Fibroblast of lung (primary cell): ENCODE measurements around the gene FOXL2. TPM values are rescaled to one million over a fixed set of nuclear protein-coding genes. Genes with fewer than 3 reads are reported as not detected.
A peak's percentile ranks its signal among the peaks of the same experiment; 100 is the strongest.

Source experiments
- DNase-seq, 2 donors: peaks; one replicate each; pipeline versions ENCODE4 v3.0.0 to v3.0.0-alpha.2; 2010; ENCODE audit warnings: low read depth in 2 of 2
- H2AFZ ChIP-seq: 2 replicates; pipeline ENCODE4 v1.5.1; 2012; ENCODE audit warnings: low read length, control low read depth, inconsistent platforms
- H3K27ac ChIP-seq: 2 replicates; pipeline ENCODE4 v1.5.1; 2011; ENCODE audit warnings: low read length, control low read depth; ENCODE audit not compliant: insufficient read depth
- H3K27me3 ChIP-seq: 2 replicates; pipeline ENCODE4 v1.5.1; 2011; ENCODE audit warnings: mild to moderate bottlenecking, low read length; ENCODE audit not compliant: control insufficient read depth, insufficient read depth
- H3K36me3 ChIP-seq: 2 replicates; pipeline ENCODE4 v1.5.1; 2011; ENCODE audit warnings: low read length; ENCODE audit not compliant: control insufficient read depth, insufficient read depth
- H3K4me1 ChIP-seq: 2 replicates; pipeline ENCODE4 v1.5.1; 2011; ENCODE audit warnings: low read length; ENCODE audit not compliant: control insufficient read depth, insufficient read depth; ENCODE audit errors: extremely low read depth
- H3K4me2 ChIP-seq: 2 replicates; pipeline ENCODE4 v1.5.1; 2011; ENCODE audit warnings: low read length, control low read depth; ENCODE audit not compliant: insufficient read depth; ENCODE audit errors: extremely low read depth
- H3K4me3 ChIP-seq, 4 experiments: fragments of 200-600 bp in 1 of 4; sonication (generic) in 1 of 4; replicated peaks in 1 of 4; 2 replicates each; pipeline ENCODE4 v1.5.1; 2011 to 2016; ENCODE audit warnings: low read length in 4 of 4, low read depth in 3 of 4, mild to moderate bottlenecking in 3 of 4, control low read depth in 2 of 4, inconsistent platforms in 1 of 4, mixed read lengths in 1 of 4; ENCODE audit not compliant: insufficient read depth in 1 of 4; ENCODE audit errors: control extremely low read depth in 1 of 4
- H3K79me2 ChIP-seq: 2 replicates; pipeline ENCODE4 v1.5.1; 2012; ENCODE audit warnings: mild to moderate bottlenecking, low read length, inconsistent platforms; ENCODE audit not compliant: control insufficient read depth, insufficient read depth
- H3K9ac ChIP-seq: 2 replicates; pipeline ENCODE4 v1.5.1; 2011; ENCODE audit warnings: mild to moderate bottlenecking, low read length, control low read depth; ENCODE audit not compliant: insufficient read depth
- H3K9me3 ChIP-seq: 2 replicates; pipeline ENCODE4 v1.5.1; 2012; ENCODE audit warnings: low read depth, low read length; ENCODE audit not compliant: control insufficient read depth, insufficient read depth
- H4K20me1 ChIP-seq: 2 replicates; pipeline ENCODE4 v1.5.1; 2011; ENCODE audit warnings: low read length; ENCODE audit not compliant: control insufficient read depth, insufficient read depth; ENCODE audit errors: extremely low read depth
- EZH2 ChIP-seq: IDR thresholded peaks from 2 replicates; pipeline ENCODE4 v1.5.1; 2012; ENCODE audit warnings: low read length, control low read depth, mild to moderate bottlenecking; ENCODE audit errors: missing control alignments
- polyA plus RNA-seq, 2 donors: library from polyadenylated mRNA; depleted of rRNA in 1 of 2; stranded (reverse) in 1 of 2; unstranded in 1 of 2; fragments of >200 nt; gene quantifications; 2 replicates each; pipeline ENCODE4 v1.2.1, GENCODE V29; 2011 to 2012; ENCODE audit warnings: missing spikeins in 1 of 2
- total RNA-seq: library from RNA; depleted of rRNA; stranded (reverse); fragments of >200 nt; gene quantifications from 2 replicates; pipeline ENCODE4 v1.2.1, GENCODE V29; 2014
- TF ChIP-seq, protein P1 (sequence below), 2 donors: IDR thresholded peaks in 1 of 2; conservative IDR thresholded peaks in 1 of 2; 1 replicate in 1 of 2; 2 replicates in 1 of 2; pipeline ENCODE4 v1.5.1; 2011 to 2012; ENCODE audit warnings: low read length in 2 of 2, control low read depth in 1 of 2, inconsistent platforms in 1 of 2, low read depth in 1 of 2, mild to moderate bottlenecking in 1 of 2

Gene FOXL2
- total and polyA plus RNA-seq, 2 donors (not counting 1 experiment from before 2014, with no cell fraction given), result under 0.01 to 0.02 TPM

DNA sequence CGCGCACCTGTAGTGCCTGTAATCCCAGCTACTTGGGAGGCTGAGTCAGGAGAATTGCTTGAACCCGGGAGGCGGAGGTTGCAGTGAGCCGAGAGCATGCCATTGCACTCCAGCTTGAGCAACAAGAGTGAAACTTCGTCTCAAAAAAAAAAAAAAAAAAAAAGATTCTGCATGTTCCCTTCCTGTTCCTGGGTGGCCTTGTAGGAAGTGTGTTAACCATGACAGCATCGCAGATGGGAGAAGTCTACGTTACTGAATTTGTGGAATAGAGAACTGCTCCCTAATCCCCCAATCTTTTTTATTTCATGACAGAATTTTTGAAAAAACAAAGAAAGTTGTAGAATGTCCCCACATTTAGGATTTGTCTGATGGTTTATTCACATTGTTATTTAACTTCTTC, 45.4 kb downstream of the FOXL2 start:
- DNase-seq, result no peak
- Histone ChIP-seq H4K20me1 (no peaks in the 10 kb centered on the region), H3K27ac (no peak overlapping the region), H2AFZ (no peak overlapping the region), H3K79me2 (no peaks in the 10 kb centered on the region), H3K4me3 (no peak overlapping the region), H3K9me3 (no peaks in the 10 kb centered on the region), H3K27me3 (no peaks in the 10 kb centered on the region), H3K36me3 (no peaks in the 10 kb centered on the region), H3K9ac (no peak overlapping the region), H3K4me1 (peaks cover 2% of the 10 kb centered on the region), H3K4me2 (no peak overlapping the region)
- TF ChIP-seq EZH2, result no peak
- TF ChIP-seq, protein P1, sequence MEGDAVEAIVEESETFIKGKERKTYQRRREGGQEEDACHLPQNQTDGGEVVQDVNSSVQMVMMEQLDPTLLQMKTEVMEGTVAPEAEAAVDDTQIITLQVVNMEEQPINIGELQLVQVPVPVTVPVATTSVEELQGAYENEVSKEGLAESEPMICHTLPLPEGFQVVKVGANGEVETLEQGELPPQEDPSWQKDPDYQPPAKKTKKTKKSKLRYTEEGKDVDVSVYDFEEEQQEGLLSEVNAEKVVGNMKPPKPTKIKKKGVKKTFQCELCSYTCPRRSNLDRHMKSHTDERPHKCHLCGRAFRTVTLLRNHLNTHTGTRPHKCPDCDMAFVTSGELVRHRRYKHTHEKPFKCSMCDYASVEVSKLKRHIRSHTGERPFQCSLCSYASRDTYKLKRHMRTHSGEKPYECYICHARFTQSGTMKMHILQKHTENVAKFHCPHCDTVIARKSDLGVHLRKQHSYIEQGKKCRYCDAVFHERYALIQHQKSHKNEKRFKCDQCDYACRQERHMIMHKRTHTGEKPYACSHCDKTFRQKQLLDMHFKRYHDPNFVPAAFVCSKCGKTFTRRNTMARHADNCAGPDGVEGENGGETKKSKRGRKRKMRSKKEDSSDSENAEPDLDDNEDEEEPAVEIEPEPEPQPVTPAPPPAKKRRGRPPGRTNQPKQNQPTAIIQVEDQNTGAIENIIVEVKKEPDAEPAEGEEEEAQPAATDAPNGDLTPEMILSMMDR (conservative IDR thresholded peaks at IDR 0.05 in 1 of 2, IDR thresholded peaks at IDR 0.05 in 1 of 2; ENCODE audit: low read depth in 1 of 2, low read length in 2 of 2), result no peak

DNA sequence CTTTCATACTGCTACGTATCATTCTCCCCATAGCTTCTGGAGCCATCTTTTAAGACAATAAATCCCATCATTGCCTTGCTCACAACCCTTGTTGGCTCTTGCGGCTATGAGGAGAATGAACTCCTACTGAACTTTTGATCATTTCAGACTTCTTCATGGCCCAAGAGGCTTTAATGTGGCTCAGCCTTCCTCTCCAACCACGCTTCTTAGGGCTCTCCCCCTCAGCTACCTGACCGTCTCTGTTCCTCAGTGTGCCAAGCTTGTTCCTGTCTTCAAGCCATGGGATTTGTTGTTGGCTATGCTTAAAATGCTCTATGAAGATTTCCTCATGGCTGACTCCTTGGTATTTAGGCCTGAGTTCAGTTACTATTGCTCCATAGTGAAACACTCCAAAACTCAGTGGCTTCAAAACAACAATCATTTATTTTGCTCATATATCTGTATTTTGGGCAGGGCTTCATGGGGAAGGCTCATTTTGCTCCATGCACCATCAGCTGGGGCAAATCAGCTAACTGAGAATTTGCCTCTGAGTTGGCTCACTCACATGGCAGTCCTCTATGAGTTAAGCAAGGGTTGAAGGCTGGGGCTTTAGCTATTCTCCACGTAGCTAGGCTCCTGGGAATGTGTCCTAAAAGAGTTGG, 47.5 kb downstream of the FOXL2 start:
- H3K4me3 ChIP-seq, result no peak overlapping the region
- DNase-seq, result no peak
- TF ChIP-seq, protein P1 (conservative IDR thresholded peaks at IDR 0.05 in 1 of 2, IDR thresholded peaks at IDR 0.05 in 1 of 2; ENCODE audit: low read depth in 1 of 2, low read length in 2 of 2), result no peak
- TF ChIP-seq EZH2, result no peak
- no peaks in the 10 kb centered on the region for H3K9me3 ChIP-seq
- no peak overlapping the region for H3K9ac ChIP-seq
- no peaks in the 10 kb centered on the region for H3K27me3 ChIP-seq
- H3K4me2 ChIP-seq, result no peak overlapping the region
- no peaks in the 10 kb centered on the region for H4K20me1 ChIP-seq
- no peaks in the 10 kb centered on the region for H3K79me2 ChIP-seq
- H3K4me1 ChIP-seq, result peaks cover 2% of the 10 kb centered on the region
- no peak overlapping the region for H2AFZ ChIP-seq
- no peaks in the 10 kb centered on the region for H3K36me3 ChIP-seq
- H3K27ac ChIP-seq, result no peak overlapping the region

DNA sequence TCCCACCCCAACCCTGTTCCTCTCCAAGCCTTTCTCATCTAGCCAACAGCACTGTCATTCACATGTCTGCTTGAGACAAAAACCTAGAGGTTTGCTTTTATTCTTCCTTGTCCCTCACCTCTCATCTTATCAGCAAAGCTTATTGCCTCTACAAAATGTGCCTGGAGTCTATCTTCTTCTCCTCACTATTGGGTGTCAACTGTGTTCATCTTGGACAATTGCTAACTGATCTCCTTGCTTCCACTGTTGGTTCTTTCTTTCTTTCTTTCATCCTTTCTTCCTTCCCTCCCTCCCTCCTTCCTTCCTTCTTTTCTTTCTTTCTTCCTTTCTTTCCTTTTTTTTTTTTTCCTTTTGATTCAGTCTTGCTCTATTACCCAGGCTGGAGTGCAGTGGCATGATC, 48.2 kb downstream of the FOXL2 start:
- H3K27me3 ChIP-seq, result no peaks in the 10 kb centered on the region
- H3K36me3 ChIP-seq, result no peaks in the 10 kb centered on the region
- no peaks in the 10 kb centered on the region for H3K79me2 ChIP-seq
- no peak overlapping the region for H2AFZ ChIP-seq
- H3K27ac ChIP-seq, result no peak overlapping the region
- H3K4me3 ChIP-seq, result no peak overlapping the region
- DNase-seq, result no peak
- H3K4me1 ChIP-seq, result peaks cover 2% of the 10 kb centered on the region
- H3K9me3 ChIP-seq, result no peaks in the 10 kb centered on the region
- no peak overlapping the region for H3K9ac ChIP-seq
- TF ChIP-seq EZH2, result no peak
- TF ChIP-seq, protein P1 (conservative IDR thresholded peaks at IDR 0.05 in 1 of 2, IDR thresholded peaks at IDR 0.05 in 1 of 2; ENCODE audit: low read depth in 1 of 2, low read length in 2 of 2), result no peak
- peak overlapping the region; percentile 1 for H3K4me2 ChIP-seq
- H4K20me1 ChIP-seq, result no peaks in the 10 kb centered on the region
